Fibroblast of skin of right biceps (primary cell): ENCODE data around the gene MED12L.

ENCODE experiments used
- DNase-seq: peaks from one replicate; pipeline ENCODE4 v3.0.0-alpha.2; 2013

The MED12L gene

GRCh38 chr3:151434151-151434890, 348.9 kb downstream of the MED12L start:
- DNase-seq: peak; percentile 91

GRCh38 chr3:151436675-151437446, 351.4 kb downstream of the MED12L start:
- peak; percentile 21 for DNase-seq

- DNase-seq: no peak
Observed at GRCh38 chr3:151437906-151438305, 352.4 kb downstream of the MED12L start.

GRCh38 chr3:151439652-151440125, 354.2 kb downstream of the MED12L start:
- peak; percentile 76 for DNase-seq

- DNase-seq: no peak
Observed at GRCh38 chr3:151440940-151441339, 355.5 kb downstream of the MED12L start.

- DNase-seq: peak; percentile 24
Observed at GRCh38 chr3:151443583-151443982, 358.1 kb downstream of the MED12L start.

GRCh38 chr3:151445273-151446001, 360.0 kb downstream of the MED12L start:
- DNase-seq: peak; percentile 87

GRCh38 chr3:151446002-151446340, 360.5 kb downstream of the MED12L start:
- DNase-seq: no peak

- no peak for DNase-seq
Observed at GRCh38 chr3:151452368-151452767, 366.9 kb downstream of the MED12L start.

- no peak for DNase-seq
Observed at GRCh38 chr3:151452841-151453240, 367.4 kb downstream of the MED12L start.

GRCh38 chr3:151456065-151456464, 370.6 kb downstream of the MED12L start:
- no peak for DNase-seq

- no peak for DNase-seq
Observed at GRCh38 chr3:151459358-151459757, 373.9 kb downstream of the MED12L start.

- peak; percentile 59 for DNase-seq
Observed at GRCh38 chr3:151460228-151460627, 374.8 kb downstream of the MED12L start.

- no peak for DNase-seq
Observed at GRCh38 chr3:151460774-151461450, 375.4 kb downstream of the MED12L start, which contains the start of gene IGSF10. IGSF10 (minus strand) TSS chr3:151461061; CDS start chr3:151458709, 2,352 bp downstream.

GRCh38 chr3:151462278-151462780, 376.9 kb downstream of the MED12L start:
- DNase-seq: no peak

- DNase-seq: no peak
Observed at GRCh38 chr3:151462991-151463390, 377.5 kb downstream of the MED12L start.

GRCh38 chr3:151467069-151467468, 381.6 kb downstream of the MED12L start:
- no peak for DNase-seq

GRCh38 chr3:151468284-151468917, 382.9 kb downstream of the MED12L start:
- DNase-seq: peak; percentile 60

GRCh38 chr3:151476344-151477018, 391.0 kb downstream of the MED12L start:
- no peak for DNase-seq

- DNase-seq: no peak
Observed at GRCh38 chr3:151477591-151478334, 392.3 kb downstream of the MED12L start.

- no peak for DNase-seq
Observed at GRCh38 chr3:151478335-151478697, 392.9 kb downstream of the MED12L start.
